HepG2 (cell line): ENCODE measurements around the gene SPOP. TPM values are rescaled to one million over a fixed set of nuclear protein-coding genes. Genes with fewer than 3 reads are reported as not detected.

ENCODE experiments used
- ATAC-seq: fragments of 200-7000 bp; cut with Tn5 transposase; 3 replicates; pipeline ENCODE4 v1.9.1; 2020; ENCODE audit warnings: mild to moderate bottlenecking, moderate library complexity
- BruUV-seq: library from RNA; stranded (reverse); fragments of 400-500 nt; replicated peaks from 2 replicates; lab custom pipeline; 2021; lab: Mats Ljungman, UMichigan
- CTCF ChIA-PET: fragments of 300-600 bp; formaldehyde crosslinking; extraction: SDS; loops from one replicate; lab custom pipeline; 2021; ENCODE audit warnings: low total read pairs, inconsistent platforms, low intra/inter-chr PET ratio; lab: Yijun Ruan, JAX
- POLR2A ChIA-PET: fragments of 350-600 bp; sonication (Branson Sonifier 250); formaldehyde crosslinking; loops from one replicate; lab custom pipeline; 2020; ENCODE audit warnings: antibody characterized with exemption, inconsistent platforms; lab: Yijun Ruan, JAX
- DNase-seq: peaks from one replicate; pipeline ENCODE4 v3.0.0-alpha.2; 2015; ENCODE audit warnings: low spot score
- FAIRE-seq: peaks from 3 replicates; lab custom pipeline; 2011; peaks lifted over from hg19 to GRCh38; lab: Jason Lieb, UNC
- H2AFZ ChIP-seq: one replicate; pipeline ENCODE4 v1.6.1; 2011; ENCODE audit warnings: low read length, inconsistent platforms
- H3K27ac ChIP-seq: fragments of 300-600 bp; 3 replicates; pipeline ENCODE4 v1.8.0; 2011; ENCODE audit warnings: mixed run types, mild to moderate bottlenecking, mixed read lengths, low read length, inconsistent platforms; ENCODE audit not compliant: insufficient read depth; ENCODE audit errors: extremely low read length
- H3K27me3 ChIP-seq, 2 experiments: fragments of 200-600 bp in 1 of 2; 2 replicates in 1 of 2; 3 replicates in 1 of 2; pipeline versions ENCODE4 v1.6.0 to v1.8.0; 2011; ENCODE audit warnings: low read length in 2 of 2, mild to moderate bottlenecking in 2 of 2, moderate library complexity in 2 of 2, inconsistent platforms in 1 of 2; ENCODE audit not compliant: insufficient read depth in 2 of 2, control insufficient read depth in 1 of 2
- H3K36me3 ChIP-seq, 2 experiments: fragments of 200-600 bp in 1 of 2; replicated peaks in 1 of 2; 2 replicates in 1 of 2; 3 replicates in 1 of 2; pipeline versions ENCODE4 v1.5.1 to v1.8.0; 2011; ENCODE audit warnings: low read length in 2 of 2, inconsistent platforms in 1 of 2; ENCODE audit not compliant: insufficient read depth in 2 of 2, control insufficient read depth in 1 of 2
- H3K4me1 ChIP-seq: 2 replicates; pipeline ENCODE4 v1.5.1; 2012; ENCODE audit warnings: low read length, inconsistent platforms; ENCODE audit not compliant: insufficient read depth
- H3K4me2 ChIP-seq: 2 replicates; pipeline ENCODE4 v1.6.0; 2011; ENCODE audit warnings: low read depth, low read length, inconsistent platforms
- H3K4me3 ChIP-seq, 3 experiments: fragments of 200-600 bp in 1 of 3; sonication (generic), shearing (Covaris generic) in 1 of 3; replicated peaks in 1 of 3; 2 replicates each; pipeline ENCODE4 v1.5.1; 2011 to 2016; ENCODE audit warnings: low read length in 3 of 3, inconsistent platforms in 2 of 3, low read depth in 2 of 3, mild to moderate bottlenecking in 2 of 3, control low read depth in 1 of 3, mixed read lengths in 1 of 3; ENCODE audit not compliant: insufficient read depth in 1 of 3
- H3K79me2 ChIP-seq: one replicate; pipeline ENCODE4 v1.6.1; 2011; ENCODE audit warnings: low read length, inconsistent platforms; ENCODE audit not compliant: insufficient read depth
- H3K9ac ChIP-seq: 2 replicates; pipeline ENCODE4 v1.6.0; 2011; ENCODE audit warnings: mild to moderate bottlenecking, low read depth, low read length, inconsistent platforms; ENCODE audit not compliant: insufficient read depth
- H3K9me3 ChIP-seq: 2 replicates; pipeline ENCODE4 v1.5.1; 2012; ENCODE audit warnings: mild to moderate bottlenecking, low read length
- H4K20me1 ChIP-seq: 2 replicates; pipeline ENCODE4 v1.6.0; 2011; ENCODE audit warnings: inconsistent platforms, mild to moderate bottlenecking, low read length, moderate library complexity; ENCODE audit not compliant: insufficient read depth
- FOXO1 ChIP-seq: sonication (generic); formaldehyde crosslinking; IDR thresholded peaks from 2 replicates; pipeline ENCODE4 v1.4.0; 2020; ENCODE audit warnings: missing genetic modification reagents
- IKZF1 ChIP-seq: fragments of 450-650 bp; IDR thresholded peaks from 2 replicates; pipeline ENCODE4 v1.7.1; 2016
- KAT2B ChIP-seq: fragments of 150-350 bp; IDR thresholded peaks from 2 replicates; pipeline ENCODE4 v1.6.1; 2014; ENCODE audit warnings: low read depth, low read length, borderline replicate concordance
- PRPF4 ChIP-seq: fragments of 200-400 bp; formaldehyde crosslinking; IDR thresholded peaks from 2 replicates; pipeline ENCODE4 v1.6.1; 2016; ENCODE audit warnings: low read length, low read depth; ENCODE audit not compliant: poor library complexity, severe bottlenecking
- RFX5 ChIP-seq: IDR thresholded peaks from 2 replicates; pipeline ENCODE4 v1.6.1; 2011; ENCODE audit warnings: low read depth, low read length, improper control_type of control experiment
- SRSF4 ChIP-seq: fragments of 200-400 bp; formaldehyde crosslinking; IDR thresholded peaks from one replicate; pipeline ENCODE4 v1.6.1; 2018; ENCODE audit warnings: mild to moderate bottlenecking, low read depth, low read length, moderate library complexity; ENCODE audit not compliant: poor library complexity, severe bottlenecking
- ZNF121 ChIP-seq: sonication (generic); formaldehyde crosslinking; IDR thresholded peaks from 2 replicates; pipeline ENCODE4 v1.5.0; 2020; ENCODE audit warnings: mild to moderate bottlenecking, missing genetic modification reagents
- WGBS: methylation state at CpG from one replicate; pipeline ENCODE4 v1.1.6; 2017; ENCODE audit warnings: low lambda C conversion rate; 5-methylcytosine and 5-hydroxymethylcytosine counted together
- in situ Hi-C: cut with HindIII; loops from 2 replicates; pipeline ENCODE4 v1.10.0; 2017; ENCODE audit warnings: low pct_unique_long_range_greater_than_20kb; ENCODE audit not compliant: extremely low pct_ligation_motif_present
- intact Hi-C: fragments of 100-400 bp; cut with micrococcal nuclease; formaldehyde crosslinking; loops from one replicate; pipeline ENCODE4 v1.10.0; 2022; ENCODE audit not compliant: unreplicated experiment
- polyA plus RNA-seq, 8 experiments: library from polyadenylated mRNA; depleted of rRNA in 3 of 8; stranded (reverse) in 7 of 8; unstranded in 1 of 8; fragments of >200 nt; fragmentation: Illumina TruSeq in 4 of 8; extraction: Trizol in 4 of 8; gene quantifications; 2 replicates each; pipeline versions ENCODE4 v1.2.1 to v1.2.3, GENCODE V29; 2011 to 2016; ENCODE audit warnings: low read depth in 4 of 8, missing spikeins in 1 of 8, mixed read lengths in 1 of 8; ENCODE audit not compliant: insufficient read depth in 1 of 8
- total RNA-seq, 5 experiments: library from RNA; depleted of rRNA; stranded (reverse); fragments of >200 nt; fragmentation: Illumina TruSeq; extraction: Trizol; gene quantifications; 2 replicates each; pipeline ENCODE4 v1.2.3, GENCODE V29; 2016; ENCODE audit warnings: low read depth in 1 of 5
- TF ChIP-seq, protein P1 (sequence below): IDR thresholded peaks from 2 replicates; pipeline ENCODE4 v1.6.1; 2018; ENCODE audit warnings: missing genetic modification reagents

SPOP gene
- total and polyA plus RNA-seq, 2 of the 13 experiments (the other 11 are each of a cell fraction or from before 2014, with no cell fraction given) = 52.8 to 60.8 TPM

DNA sequence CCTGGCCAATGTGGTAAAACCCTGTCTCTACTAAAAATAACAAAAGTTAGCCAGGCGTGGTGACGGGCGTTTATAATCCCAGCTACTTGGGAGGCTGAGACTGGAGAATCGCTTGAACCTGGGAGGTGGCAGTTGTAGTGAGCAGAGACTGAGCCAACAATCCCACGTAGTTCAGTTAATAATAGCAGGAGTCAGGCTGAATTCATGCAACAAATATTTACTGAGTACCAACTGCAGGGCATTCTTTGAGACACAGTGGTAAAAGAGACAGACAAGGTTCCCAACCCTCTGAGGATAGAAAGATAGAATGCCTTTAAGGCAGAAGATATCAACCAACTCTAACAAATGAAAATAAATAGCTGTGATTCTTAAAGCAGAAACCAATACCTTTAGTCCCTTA is 39.1 kb downstream of the SPOP start (continued):
- TF ChIP-seq SRSF4 (no peak), IKZF1 (no peak), KAT2B (no peak)

DNA sequence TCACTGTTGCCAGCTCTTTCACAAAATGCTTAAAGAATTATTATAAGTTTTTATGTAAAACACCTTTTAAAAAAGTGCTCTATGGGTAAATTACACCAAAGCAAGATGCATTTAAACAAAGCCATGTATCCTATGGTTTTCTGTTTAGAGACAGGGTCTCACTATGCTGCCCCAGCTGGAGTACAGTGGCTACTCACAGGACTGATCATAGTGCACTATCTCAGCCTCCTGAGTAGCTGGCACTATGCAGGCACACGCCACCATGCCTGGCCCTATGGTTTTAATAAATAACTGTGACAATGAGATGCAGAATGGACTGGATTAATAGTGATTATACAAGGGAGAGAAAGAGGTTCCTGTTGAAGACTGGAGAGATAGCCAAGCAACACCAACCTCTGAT is 40.2 kb downstream of the SPOP start:
- Histone ChIP-seq H3K79me2 (peaks cover 29% of the 10 kb centered on the region), H3K36me3 (no peaks in the 10 kb centered on the region; a peak in 2 of 5 replicates), H3K4me3 (no peak overlapping the region), H3K4me1 (peaks cover 34% of the 10 kb centered on the region), H4K20me1 (no peaks in the 10 kb centered on the region; the same call in 1 of the 2 replicates), H3K4me2 (no peak overlapping the region), H2AFZ (no peak overlapping the region), H3K27me3 (no peaks in the 10 kb centered on the region), H3K27ac (no peak overlapping the region), H3K9ac (no peak overlapping the region), H3K9me3 (no peaks in the 10 kb centered on the region)
- CTCF ChIA-PET = no interaction called here
- ATAC-seq (no peak), FAIRE-seq (no peak), DNase-seq (no peak)
- no TSS peak for BruUV-seq
- 92% methylated on average over 1 of the region's 1 CpG for WGBS
- POLR2A ChIA-PET = no interaction called here
- intact Hi-C loops (no loop called here), in situ Hi-C loops (no loop called here)
- TF ChIP-seq ZNF121 (CRISPR knock-in tag) (peak; percentile 97), FOXO1 (no peak)

DNA sequence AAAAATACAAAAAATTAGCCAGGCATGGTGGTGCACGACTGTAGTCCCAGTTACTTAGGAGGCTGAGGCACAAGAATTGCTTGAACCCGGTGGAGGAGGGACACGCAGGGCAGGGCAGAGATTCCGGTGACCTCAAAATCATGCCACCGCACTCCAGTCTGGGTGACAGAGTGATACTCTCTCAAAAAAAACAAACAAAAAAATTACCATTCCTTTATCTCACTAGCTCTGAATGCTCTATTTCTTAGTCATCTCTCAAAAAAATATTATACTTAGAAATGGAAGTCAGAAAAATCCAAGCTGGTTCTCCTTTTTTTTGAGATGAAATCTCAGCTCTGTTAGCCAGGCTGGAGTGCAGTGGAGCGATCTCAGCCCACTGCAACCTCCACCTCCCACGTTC is 40.8 kb downstream of the SPOP start:
- peaks cover 2% of the 10 kb centered on the region; the same call in 1 of the 2 replicates for H4K20me1 ChIP-seq
- FAIRE-seq (no peak), DNase-seq (no peak), ATAC-seq (no peak)
- ChIA-PET CTCF (no interaction called here), POLR2A (no interaction called here)
- no peaks in the 10 kb centered on the region for H3K27me3 ChIP-seq
- no peak for TF ChIP-seq RFX5
- TF ChIP-seq, protein P1, sequence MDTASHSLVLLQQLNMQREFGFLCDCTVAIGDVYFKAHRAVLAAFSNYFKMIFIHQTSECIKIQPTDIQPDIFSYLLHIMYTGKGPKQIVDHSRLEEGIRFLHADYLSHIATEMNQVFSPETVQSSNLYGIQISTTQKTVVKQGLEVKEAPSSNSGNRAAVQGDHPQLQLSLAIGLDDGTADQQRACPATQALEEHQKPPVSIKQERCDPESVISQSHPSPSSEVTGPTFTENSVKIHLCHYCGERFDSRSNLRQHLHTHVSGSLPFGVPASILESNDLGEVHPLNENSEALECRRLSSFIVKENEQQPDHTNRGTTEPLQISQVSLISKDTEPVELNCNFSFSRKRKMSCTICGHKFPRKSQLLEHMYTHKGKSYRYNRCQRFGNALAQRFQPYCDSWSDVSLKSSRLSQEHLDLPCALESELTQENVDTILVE = no peak
- no peak for TF ChIP-seq PRPF4
- H3K79me2 ChIP-seq = peaks cover 29% of the 10 kb centered on the region
- H3K4me2 ChIP-seq = no peak overlapping the region
- intact Hi-C loops = no loop called here
- H3K4me1 ChIP-seq = peaks cover 41% of the 10 kb centered on the region
- H3K27ac ChIP-seq = no peak overlapping the region
- 96% methylated on average over 7 of the region's 7 CpGs for WGBS
- no TSS peak for BruUV-seq
- no peaks in the 10 kb centered on the region for H3K9me3 ChIP-seq
- H3K4me3 ChIP-seq = no peak overlapping the region
- H3K36me3 ChIP-seq = no peaks in the 10 kb centered on the region; a peak in 2 of 5 replicates
- in situ Hi-C loops = no loop called here
- no peak overlapping the region for H3K9ac ChIP-seq
- no peak overlapping the region for H2AFZ ChIP-seq
